Endothelial cell of umbilical vein (primary cell): ENCODE measurements around the gene FHIT. TPM values are rescaled to one million over a fixed set of nuclear protein-coding genes. Genes with fewer than 3 reads are reported as not detected.

Source experiments
- BruUV-seq: library from RNA; stranded (reverse); fragments of 400-500 nt; replicated peaks from 2 replicates; lab custom pipeline; 2021; lab: Mats Ljungman, UMichigan
- CTCF ChIA-PET: fragments of 300-600, 350-600 bp; sonication (Branson Sonifier 250); formaldehyde crosslinking; loops from one replicate; lab custom pipeline; 2021; ENCODE audit warnings: antibody characterized with exemption, inconsistent platforms; lab: Charles Lee
- POLR2A ChIA-PET: fragments of 300-600, 350-600 bp; sonication (Branson Sonifier 250); formaldehyde crosslinking; loops from one replicate; lab custom pipeline; 2021; ENCODE audit warnings: antibody characterized with exemption, inconsistent platforms; lab: Charles Lee
- DNase-seq: peaks from one replicate; pipeline ENCODE4 v3.0.0-alpha.2; 2011; ENCODE audit warnings: low read depth, low spot score
- FAIRE-seq: peaks from 2 replicates; lab custom pipeline; 2011; peaks lifted over from hg19 to GRCh38; lab: Jason Lieb, UNC
- H2AFZ ChIP-seq: 2 replicates; pipeline ENCODE4 v1.6.0; 2012; ENCODE audit warnings: low read depth, low read length, control low read depth, inconsistent platforms
- H3K27ac ChIP-seq: 2 replicates; pipeline ENCODE4 v1.5.1; 2011; ENCODE audit warnings: low read depth, mild to moderate bottlenecking, control low read depth, low read length, moderate library complexity; ENCODE audit not compliant: insufficient read depth
- H3K27me3 ChIP-seq, 2 experiments: 2 replicates each; pipeline versions ENCODE4 v1.6.0 to v1.6.1; 2011; ENCODE audit warnings: low read length in 2 of 2, mixed read lengths in 1 of 2; ENCODE audit not compliant: control insufficient read depth in 2 of 2, insufficient read depth in 2 of 2
- H3K36me3 ChIP-seq, 2 experiments: 2 replicates in 1 of 2; 3 replicates in 1 of 2; pipeline ENCODE4 v1.5.1; 2011; ENCODE audit warnings: low read length in 2 of 2, mild to moderate bottlenecking in 1 of 2, moderate library complexity in 1 of 2; ENCODE audit not compliant: control insufficient read depth in 2 of 2, insufficient read depth in 2 of 2; ENCODE audit errors: extremely low read depth in 1 of 2
- H3K4me1 ChIP-seq: 3 replicates; pipeline ENCODE4 v1.5.1; 2011; ENCODE audit warnings: mild to moderate bottlenecking, low read length; ENCODE audit not compliant: control insufficient read depth, insufficient read depth; ENCODE audit errors: extremely low read depth
- H3K4me2 ChIP-seq: 2 replicates; pipeline ENCODE4 v1.6.1; 2011; ENCODE audit warnings: low read length, control low read depth, mixed read lengths; ENCODE audit not compliant: insufficient read depth
- H3K4me3 ChIP-seq, 3 experiments: fragments of 200-600 bp in 1 of 3; sonication (generic), shearing (Covaris generic) in 1 of 3; replicated peaks in 1 of 3; 2 replicates each; pipeline ENCODE4 v1.5.1; 2011 to 2016; ENCODE audit warnings: control low read depth in 3 of 3, low read length in 3 of 3, mild to moderate bottlenecking in 2 of 3, inconsistent platforms in 1 of 3, low read depth in 1 of 3, moderate library complexity in 1 of 3; ENCODE audit not compliant: insufficient read depth in 1 of 3
- H3K79me2 ChIP-seq: 2 replicates; pipeline ENCODE4 v1.6.0; 2012; ENCODE audit warnings: low read length, inconsistent platforms; ENCODE audit not compliant: control insufficient read depth, insufficient read depth
- H3K9ac ChIP-seq: replicated peaks from 2 replicates; pipeline ENCODE3; 2011; ENCODE audit warnings: low read length, control low read depth; ENCODE audit not compliant: insufficient read depth; ENCODE audit errors: extremely low read depth
- H3K9me1 ChIP-seq: replicated peaks from 3 replicates; pipeline ENCODE4 v1.6.0; 2011; ENCODE audit warnings: mild to moderate bottlenecking, low read length; ENCODE audit not compliant: control insufficient read depth, insufficient read depth; ENCODE audit errors: extremely low read depth
- H3K9me3 ChIP-seq: replicated peaks from 2 replicates; pipeline ENCODE4 v1.5.1; 2012; ENCODE audit warnings: low read length, inconsistent platforms; ENCODE audit not compliant: control insufficient read depth, insufficient read depth
- H4K20me1 ChIP-seq: replicated peaks from 2 replicates; pipeline ENCODE3; 2011; ENCODE audit warnings: mild to moderate bottlenecking, low read length; ENCODE audit not compliant: control insufficient read depth, insufficient read depth; ENCODE audit errors: extremely low read depth
- CTCF ChIP-seq, 2 donors: IDR thresholded peaks; 1 replicate in 1 of 2; 2 replicates in 1 of 2; pipeline ENCODE4 v1.5.1; 2011; ENCODE audit warnings: low read length in 2 of 2, mild to moderate bottlenecking in 2 of 2, moderate library complexity in 2 of 2, control low read depth in 1 of 2, inconsistent platforms in 1 of 2, low read depth in 1 of 2; ENCODE audit not compliant: insufficient read depth in 1 of 2; ENCODE audit errors: extremely low read depth in 1 of 2
- EZH2 ChIP-seq: IDR thresholded peaks from 2 replicates; pipeline ENCODE4 v1.6.1; 2012; ENCODE audit warnings: borderline replicate concordance, low read depth, mild to moderate bottlenecking, moderate library complexity, low read length, inconsistent platforms; ENCODE audit not compliant: severe bottlenecking
- JUN ChIP-seq: IDR thresholded peaks from 2 replicates; pipeline ENCODE4 v1.6.1; 2011; ENCODE audit warnings: borderline replicate concordance, low read depth; ENCODE audit not compliant: insufficient read length, insufficient read depth
- MAX ChIP-seq: IDR thresholded peaks from 2 replicates; pipeline ENCODE4 v1.6.1; 2011; ENCODE audit not compliant: insufficient read depth, insufficient read length
- MYC ChIP-seq: IDR thresholded peaks from one replicate; pipeline ENCODE4 v1.6.1; 2011; ENCODE audit warnings: mild to moderate bottlenecking, low read depth, low read length
- POLR2A ChIP-seq: IDR thresholded peaks from 2 replicates; pipeline ENCODE4 v1.6.1; 2012; ENCODE audit warnings: low read depth, mild to moderate bottlenecking, control low read depth, low read length
- POLR2AphosphoS5 ChIP-seq: IDR thresholded peaks from 2 replicates; pipeline ENCODE4 v1.6.1; 2012; ENCODE audit warnings: low read depth, mild to moderate bottlenecking, control low read depth, low read length, moderate library complexity; ENCODE audit not compliant: insufficient read depth
- dilution Hi-C: fragments of 300-500 bp; cut with MboI; formaldehyde crosslinking; loops from one replicate; pipeline ENCODE4 v1.15.0; 2019; ENCODE audit warnings: low sequenced_read_pairs; ENCODE audit not compliant: extremely low pct_ligation_motif_present
- intact Hi-C: fragments of 100-400 bp; cut with micrococcal nuclease; formaldehyde crosslinking; loops from one replicate; pipeline ENCODE4 v1.10.0; 2022
- polyA plus RNA-seq, 4 experiments: library from polyadenylated mRNA; depleted of rRNA in 3 of 4; stranded (reverse) in 3 of 4; unstranded in 1 of 4; fragments of >200 nt; gene quantifications; 2 replicates each; pipeline versions ENCODE4 v1.2.1 to v1.2.3, GENCODE V29; 2011 to 2012; ENCODE audit warnings: missing spikeins in 1 of 4
- total RNA-seq: library from RNA; stranded (reverse); gene quantifications from 2 replicates; pipeline ENCODE4 v1.2.3, GENCODE V29; 2021

The FHIT gene
- total and polyA plus RNA-seq, 2 donors (not counting 3 experiments of a cell fraction or from before 2014, with no cell fraction given): 0.47 to 2.2 TPM

- no peaks in the 10 kb centered on the region for H3K4me1 ChIP-seq
- CTCF ChIA-PET: no interaction called here
- intact Hi-C loops: no loop called here
- no peak for DNase-seq
- H3K79me2 ChIP-seq: no peaks in the 10 kb centered on the region
- no peak overlapping the region for H2AFZ ChIP-seq
- H3K27ac ChIP-seq: no peak overlapping the region
- no peaks in the 10 kb centered on the region for H4K20me1 ChIP-seq
- POLR2A ChIA-PET: no interaction called here
- no TSS peak for BruUV-seq
- H3K9me3 ChIP-seq: no peaks in the 10 kb centered on the region
- H3K9ac ChIP-seq: no peak overlapping the region
- no peaks in the 10 kb centered on the region for H3K27me3 ChIP-seq
- no peaks in the 10 kb centered on the region for H3K9me1 ChIP-seq
- no peaks in the 10 kb centered on the region for H3K36me3 ChIP-seq
- H3K4me2 ChIP-seq: no peak overlapping the region
- no peak overlapping the region for H3K4me3 ChIP-seq
- no peak for TF ChIP-seq MAX
- TF ChIP-seq EZH2: no peak
- no peak for TF ChIP-seq CTCF (IDR thresholded peaks at IDR 0.05; ENCODE audit: extremely low read depth in 1 of 2, insufficient read depth in 1 of 2, low read depth in 1 of 2, low read length in 2 of 2)
- no peak for TF ChIP-seq POLR2A
- TF ChIP-seq POLR2AphosphoS5: no peak
- no peak for TF ChIP-seq JUN
- TF ChIP-seq MYC: no peak
- dilution Hi-C loops: no loop called here
- no peak for FAIRE-seq
These were observed 738.7 kb downstream of the FHIT start for GRCh38 chr3:60512506-60512905.
